Neural crest cell (in vitro differentiated cells): ENCODE data around the gene MASP1. TPM values are rescaled to one million over a fixed set of nuclear protein-coding genes. Genes with fewer than 3 reads are reported as not detected.

Experiments
- DNase-seq: peaks from one replicate; pipeline ENCODE4 v3.0.0; 2021; ENCODE audit warnings: low read depth, mixed read lengths, low spot score
- H3K27ac Mint-ChIP-seq: one replicate; pipeline ENCODE4 v1.8.0; 2021; ENCODE audit warnings: mild to moderate bottlenecking, mixed read lengths; ENCODE audit not compliant: unreplicated experiment
- H3K27me3 Mint-ChIP-seq: 2 replicates; pipeline ENCODE4 v1.8.0; 2021; ENCODE audit warnings: low read depth, mild to moderate bottlenecking, mixed read lengths
- H3K36me3 Mint-ChIP-seq: 2 replicates; pipeline ENCODE4 v1.8.0; 2021; ENCODE audit warnings: low read depth, mild to moderate bottlenecking, mixed read lengths
- H3K4me1 Mint-ChIP-seq: 2 replicates; pipeline ENCODE4 v1.8.0; 2021; ENCODE audit warnings: mixed read lengths
- H3K4me3 Mint-ChIP-seq: one replicate; pipeline ENCODE4 v1.8.0; 2021; ENCODE audit warnings: mild to moderate bottlenecking, mixed read lengths
- H3K9me3 Mint-ChIP-seq: 2 replicates; pipeline ENCODE4 v1.8.0; 2021; ENCODE audit warnings: mixed read lengths
- total RNA-seq: library from RNA; stranded (reverse); gene quantifications from 2 replicates; pipeline ENCODE4 v1.2.1, GENCODE V29; 2021
- TF ChIP-seq, protein P1 (sequence below): fragments of 200-600 bp; sonication (generic); conservative IDR thresholded peaks from 2 replicates; pipeline ENCODE4 v1.5.0; 2021; ENCODE audit warnings: antibody characterized with exemption, mild to moderate bottlenecking

MASP1 gene
- total RNA-seq, 1 donor from 2014 or later: 0.58 TPM

DNA sequence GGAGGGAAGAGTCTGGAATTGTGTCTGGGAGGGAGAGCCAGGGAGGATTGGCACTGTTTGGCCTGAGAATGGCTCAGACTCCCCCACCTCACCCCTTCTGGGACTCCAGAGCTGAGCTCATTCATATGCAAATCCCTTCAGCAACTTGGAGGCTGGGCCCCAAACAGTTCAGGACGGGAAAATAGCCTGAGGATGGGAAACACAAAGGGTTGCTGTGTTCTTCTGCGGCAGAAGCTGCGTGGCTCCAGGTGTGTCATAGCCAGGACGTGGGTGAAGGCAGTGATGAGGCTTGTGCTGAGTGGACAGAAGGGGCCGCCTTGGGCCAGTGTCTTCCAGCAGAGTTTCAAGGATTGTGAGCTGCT, 16.6 kb downstream of the MASP1 start:
- H3K36me3 Mint-ChIP-seq: peaks cover 9% of the 10 kb centered on the region
- H3K4me1 Mint-ChIP-seq: peaks cover 37% of the 10 kb centered on the region
- DNase-seq: peak; percentile 22
- TF ChIP-seq, protein P1, sequence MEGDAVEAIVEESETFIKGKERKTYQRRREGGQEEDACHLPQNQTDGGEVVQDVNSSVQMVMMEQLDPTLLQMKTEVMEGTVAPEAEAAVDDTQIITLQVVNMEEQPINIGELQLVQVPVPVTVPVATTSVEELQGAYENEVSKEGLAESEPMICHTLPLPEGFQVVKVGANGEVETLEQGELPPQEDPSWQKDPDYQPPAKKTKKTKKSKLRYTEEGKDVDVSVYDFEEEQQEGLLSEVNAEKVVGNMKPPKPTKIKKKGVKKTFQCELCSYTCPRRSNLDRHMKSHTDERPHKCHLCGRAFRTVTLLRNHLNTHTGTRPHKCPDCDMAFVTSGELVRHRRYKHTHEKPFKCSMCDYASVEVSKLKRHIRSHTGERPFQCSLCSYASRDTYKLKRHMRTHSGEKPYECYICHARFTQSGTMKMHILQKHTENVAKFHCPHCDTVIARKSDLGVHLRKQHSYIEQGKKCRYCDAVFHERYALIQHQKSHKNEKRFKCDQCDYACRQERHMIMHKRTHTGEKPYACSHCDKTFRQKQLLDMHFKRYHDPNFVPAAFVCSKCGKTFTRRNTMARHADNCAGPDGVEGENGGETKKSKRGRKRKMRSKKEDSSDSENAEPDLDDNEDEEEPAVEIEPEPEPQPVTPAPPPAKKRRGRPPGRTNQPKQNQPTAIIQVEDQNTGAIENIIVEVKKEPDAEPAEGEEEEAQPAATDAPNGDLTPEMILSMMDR: no peak
- H3K27me3 Mint-ChIP-seq: no peaks in the 10 kb centered on the region
- no peak overlapping the region for H3K4me3 Mint-ChIP-seq
- H3K27ac Mint-ChIP-seq: peak overlapping the region; percentile 12
- H3K9me3 Mint-ChIP-seq: peaks cover 11% of the 10 kb centered on the region

DNA sequence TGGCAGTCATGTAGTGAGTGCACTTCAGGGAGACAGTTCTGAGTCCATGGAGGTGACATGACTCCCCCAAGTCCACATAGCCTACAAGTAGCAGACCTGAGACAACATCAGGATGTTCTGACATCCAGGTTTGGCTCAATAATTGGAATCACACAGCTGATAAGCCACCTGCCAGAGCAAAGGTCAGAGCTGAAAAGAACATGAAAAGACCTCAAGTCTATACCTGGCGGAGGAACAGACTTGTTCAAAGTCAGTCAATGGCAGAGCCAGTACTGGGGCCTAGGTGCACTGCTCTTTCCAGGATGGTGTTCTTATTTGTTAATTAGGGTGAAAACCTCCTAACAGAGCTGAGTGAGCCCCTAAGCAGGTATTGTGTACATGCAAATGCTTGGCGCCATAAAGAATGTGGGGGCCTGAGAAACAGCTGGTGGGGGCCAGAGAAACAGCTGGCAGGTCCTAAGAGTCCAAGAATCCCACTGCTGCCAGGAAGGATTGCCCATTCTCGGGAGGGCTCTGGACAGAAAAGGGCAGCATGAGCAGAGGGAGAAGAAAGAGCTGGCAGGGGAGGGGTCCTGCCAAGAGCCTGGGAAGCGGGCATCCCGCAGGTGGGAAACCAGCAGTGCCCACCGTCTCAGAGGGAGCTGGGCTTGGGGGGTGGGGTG, 17.1 kb downstream of the MASP1 start:
- TF ChIP-seq, protein P1: no peak
- DNase-seq: no peak
- H3K9me3 Mint-ChIP-seq: peaks cover 16% of the 10 kb centered on the region
- peaks cover 12% of the 10 kb centered on the region for H3K36me3 Mint-ChIP-seq
- H3K27ac Mint-ChIP-seq: no peak overlapping the region
- H3K4me1 Mint-ChIP-seq: peaks cover 37% of the 10 kb centered on the region
- no peak overlapping the region for H3K4me3 Mint-ChIP-seq
- H3K27me3 Mint-ChIP-seq: no peaks in the 10 kb centered on the region

DNA sequence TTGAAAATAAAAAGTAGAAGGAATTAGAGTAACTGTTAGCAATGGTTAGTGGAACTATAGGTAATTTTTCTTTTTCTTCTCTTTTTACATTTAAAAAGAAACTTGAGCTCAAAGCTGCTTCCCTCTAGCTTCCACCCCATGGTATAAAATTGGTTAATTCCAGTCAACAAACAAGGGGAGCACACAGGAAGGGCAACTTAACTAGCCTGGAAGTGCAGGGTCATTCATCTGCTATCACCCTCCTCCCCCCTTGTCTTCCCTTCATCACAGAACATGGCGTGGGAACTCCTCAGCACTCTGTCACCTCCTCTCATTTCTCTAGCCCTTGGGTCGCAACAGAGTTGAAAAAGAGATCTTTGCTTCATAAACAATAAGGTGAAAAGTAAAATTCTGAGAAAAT, 20.0 kb downstream of the MASP1 start:
- TF ChIP-seq, protein P1: no peak
- H3K9me3 Mint-ChIP-seq: peaks cover 21% of the 10 kb centered on the region
- peak overlapping the region; percentile 25 for H3K27ac Mint-ChIP-seq
- peaks cover 15% of the 10 kb centered on the region for H3K36me3 Mint-ChIP-seq
- DNase-seq: no peak
- peaks cover 35% of the 10 kb centered on the region for H3K4me1 Mint-ChIP-seq
- H3K4me3 Mint-ChIP-seq: no peak overlapping the region
- no peaks in the 10 kb centered on the region for H3K27me3 Mint-ChIP-seq

DNA sequence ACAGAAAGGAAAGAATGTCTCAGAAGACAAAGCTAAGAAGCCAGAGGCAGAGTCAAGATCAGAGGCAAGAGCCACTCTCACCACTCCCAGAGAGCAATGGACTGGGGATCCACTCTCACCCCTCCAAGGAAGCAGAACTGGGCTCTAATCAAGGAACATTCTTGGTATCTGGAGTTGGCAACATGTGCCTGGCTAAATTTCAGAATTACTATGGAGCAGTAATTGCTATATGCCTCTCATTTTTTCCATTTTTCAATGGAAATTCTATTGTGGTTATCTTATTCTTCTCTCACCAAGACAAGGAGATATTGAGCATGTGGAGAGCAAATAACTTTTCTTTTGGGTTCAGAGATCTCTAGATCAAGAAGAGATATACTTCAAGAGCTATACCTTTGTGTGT, 22.1 kb downstream of the MASP1 start:
- DNase-seq: no peak
- H3K27me3 Mint-ChIP-seq: no peaks in the 10 kb centered on the region
- H3K36me3 Mint-ChIP-seq: peaks cover 15% of the 10 kb centered on the region
- no peak overlapping the region for H3K4me3 Mint-ChIP-seq
- H3K9me3 Mint-ChIP-seq: peaks cover 21% of the 10 kb centered on the region
- peaks cover 23% of the 10 kb centered on the region for H3K4me1 Mint-ChIP-seq
- TF ChIP-seq, protein P1: no peak
- no peak overlapping the region for H3K27ac Mint-ChIP-seq

DNA sequence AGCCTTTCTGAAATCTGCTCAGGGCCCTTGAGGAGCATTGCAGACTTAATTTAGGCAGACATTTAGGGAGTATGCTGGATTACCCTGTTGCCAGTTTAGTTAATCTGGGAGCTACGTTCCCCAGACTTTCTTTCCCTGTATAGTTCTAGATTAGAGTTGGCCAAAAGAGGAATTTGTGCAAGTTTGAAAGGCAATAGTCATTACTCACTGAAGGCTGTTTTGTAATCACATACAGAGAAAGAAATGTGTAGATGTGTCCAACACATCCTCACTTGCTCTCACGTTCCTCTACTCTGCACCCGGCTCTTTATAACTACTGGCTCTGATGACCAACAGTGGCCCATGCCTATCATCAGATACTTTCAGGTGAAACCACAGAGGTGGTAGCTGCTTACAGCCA, 24.2 kb downstream of the MASP1 start:
- H3K9me3 Mint-ChIP-seq: peaks cover 21% of the 10 kb centered on the region
- H3K4me3 Mint-ChIP-seq: no peak overlapping the region
- H3K4me1 Mint-ChIP-seq: peaks cover 34% of the 10 kb centered on the region
- no peak for DNase-seq
- H3K27me3 Mint-ChIP-seq: no peaks in the 10 kb centered on the region
- H3K36me3 Mint-ChIP-seq: peaks cover 15% of the 10 kb centered on the region
- TF ChIP-seq, protein P1: no peak
- H3K27ac Mint-ChIP-seq: no peak overlapping the region
